GM21515 (cell line): ENCODE data around the gene THADA.
"Not testable (repeated sequence)": the region's sequence is repeated elsewhere in the genome, so short reads cannot be mapped to it uniquely, and the experiment has no call there.

ENCODE experiments used
- ATAC-seq: cut with Tn5 transposase; IDR thresholded peaks from one replicate; pipeline ENCODE4 v1.9.1; 2021; ENCODE audit not compliant: unreplicated experiment

Gene THADA, protein sequence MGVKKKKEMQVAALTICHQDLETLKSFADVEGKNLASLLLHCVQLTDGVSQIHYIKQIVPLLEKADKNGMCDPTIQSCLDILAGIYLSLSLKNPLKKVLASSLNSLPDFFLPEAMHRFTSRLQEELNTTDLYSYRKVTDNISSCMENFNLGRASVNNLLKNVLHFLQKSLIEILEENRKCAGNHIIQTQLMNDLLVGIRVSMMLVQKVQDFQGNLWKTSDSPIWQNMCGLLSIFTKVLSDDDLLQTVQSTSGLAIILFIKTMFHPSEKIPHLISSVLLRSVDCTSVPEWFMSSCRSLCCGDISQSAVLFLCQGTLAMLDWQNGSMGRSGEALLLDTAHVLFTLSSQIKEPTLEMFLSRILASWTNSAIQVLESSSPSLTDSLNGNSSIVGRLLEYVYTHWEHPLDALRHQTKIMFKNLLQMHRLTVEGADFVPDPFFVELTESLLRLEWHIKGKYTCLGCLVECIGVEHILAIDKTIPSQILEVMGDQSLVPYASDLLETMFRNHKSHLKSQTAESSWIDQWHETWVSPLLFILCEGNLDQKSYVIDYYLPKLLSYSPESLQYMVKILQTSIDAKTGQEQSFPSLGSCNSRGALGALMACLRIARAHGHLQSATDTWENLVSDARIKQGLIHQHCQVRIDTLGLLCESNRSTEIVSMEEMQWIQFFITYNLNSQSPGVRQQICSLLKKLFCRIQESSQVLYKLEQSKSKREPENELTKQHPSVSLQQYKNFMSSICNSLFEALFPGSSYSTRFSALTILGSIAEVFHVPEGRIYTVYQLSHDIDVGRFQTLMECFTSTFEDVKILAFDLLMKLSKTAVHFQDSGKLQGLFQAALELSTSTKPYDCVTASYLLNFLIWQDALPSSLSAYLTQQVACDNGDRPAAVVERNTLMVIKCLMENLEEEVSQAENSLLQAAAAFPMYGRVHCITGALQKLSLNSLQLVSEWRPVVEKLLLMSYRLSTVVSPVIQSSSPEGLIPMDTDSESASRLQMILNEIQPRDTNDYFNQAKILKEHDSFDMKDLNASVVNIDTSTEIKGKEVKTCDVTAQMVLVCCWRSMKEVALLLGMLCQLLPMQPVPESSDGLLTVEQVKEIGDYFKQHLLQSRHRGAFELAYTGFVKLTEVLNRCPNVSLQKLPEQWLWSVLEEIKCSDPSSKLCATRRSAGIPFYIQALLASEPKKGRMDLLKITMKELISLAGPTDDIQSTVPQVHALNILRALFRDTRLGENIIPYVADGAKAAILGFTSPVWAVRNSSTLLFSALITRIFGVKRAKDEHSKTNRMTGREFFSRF (N-terminal part only)

DNA sequence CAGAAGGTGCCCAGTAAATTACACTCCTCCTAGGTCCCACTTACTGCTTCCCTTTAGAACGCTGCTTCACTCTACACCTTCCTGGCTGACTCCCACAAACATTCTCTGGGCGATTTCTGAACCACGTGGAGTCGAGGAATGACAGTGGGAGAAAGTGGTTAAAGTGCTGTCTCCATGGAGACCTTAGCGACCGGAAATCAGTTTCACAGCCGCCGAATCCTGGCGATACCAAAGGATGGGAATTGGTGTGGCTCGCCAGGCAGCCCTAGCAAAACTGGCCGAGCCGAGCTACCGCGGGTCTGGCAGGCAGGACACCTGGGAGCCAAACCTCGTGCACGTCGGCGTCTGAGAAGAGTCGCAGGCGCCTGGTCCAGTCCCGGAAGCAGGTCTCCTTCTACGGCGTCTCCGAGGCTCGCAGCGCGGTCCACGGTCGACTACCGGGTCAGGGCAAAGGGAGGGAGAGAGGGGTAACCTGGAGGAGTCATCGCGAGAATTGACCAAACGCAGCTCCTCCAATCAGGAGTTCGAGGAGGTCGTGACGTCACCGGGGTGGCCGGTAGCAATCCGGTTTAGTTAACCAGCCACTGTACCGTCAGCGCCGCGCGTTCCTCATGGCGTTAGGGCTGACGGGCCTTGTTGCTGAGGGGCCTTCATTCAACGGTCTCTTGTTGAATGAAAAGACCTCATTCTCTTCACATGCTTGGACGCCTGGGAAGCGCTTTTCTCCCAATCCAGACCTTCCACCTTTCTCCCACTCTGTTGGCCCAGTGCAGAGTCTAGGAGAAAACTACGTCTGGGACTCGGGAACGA lies at the start of gene THADA:
Gene THADA (minus strand): TSS at position 436 of the 810 bp plus-strand sequence. CDS start 3,646 bp downstream, outside the sequence.
- ATAC-seq, result peak; percentile 99

DNA sequence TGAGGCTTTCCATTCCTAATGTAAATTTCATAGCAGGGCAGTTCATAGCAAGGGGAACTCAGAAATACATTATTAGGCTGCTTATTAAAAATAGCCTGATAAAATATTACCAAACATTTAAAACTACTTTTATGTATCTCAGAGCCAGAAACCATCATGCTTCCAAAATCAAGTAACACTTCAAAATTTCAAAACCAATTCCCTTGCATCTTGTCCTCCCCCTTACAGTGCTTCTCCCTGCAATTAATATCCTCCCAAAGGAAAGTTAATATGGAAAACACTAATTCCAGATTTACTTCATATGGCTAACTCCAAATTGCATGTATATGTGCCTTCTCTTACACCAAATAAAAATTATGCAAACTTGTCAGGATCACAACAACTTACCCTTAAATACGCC lies 47.8 kb upstream of the THADA start:
- ATAC-seq, result no peak

DNA sequence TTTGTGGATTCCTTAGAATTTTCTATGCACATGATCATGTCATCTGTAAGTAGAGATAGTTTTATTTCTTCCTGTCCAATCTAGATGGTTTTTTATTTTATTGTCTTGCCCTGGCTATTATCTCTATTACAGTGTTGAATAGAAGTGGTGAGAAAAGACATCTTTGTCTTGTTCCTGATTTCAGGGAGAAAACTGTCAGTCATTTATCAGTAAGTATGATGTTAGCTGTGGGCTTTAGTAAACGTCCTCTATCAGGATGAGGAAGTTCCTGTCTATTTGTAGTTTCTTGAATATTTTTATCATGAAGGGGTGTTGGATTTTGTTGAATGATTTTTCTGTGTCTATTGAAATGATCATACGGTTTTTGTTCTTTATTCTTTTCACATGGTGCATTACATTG lies 46.5 kb upstream of the THADA start:
- no peak for ATAC-seq

DNA sequence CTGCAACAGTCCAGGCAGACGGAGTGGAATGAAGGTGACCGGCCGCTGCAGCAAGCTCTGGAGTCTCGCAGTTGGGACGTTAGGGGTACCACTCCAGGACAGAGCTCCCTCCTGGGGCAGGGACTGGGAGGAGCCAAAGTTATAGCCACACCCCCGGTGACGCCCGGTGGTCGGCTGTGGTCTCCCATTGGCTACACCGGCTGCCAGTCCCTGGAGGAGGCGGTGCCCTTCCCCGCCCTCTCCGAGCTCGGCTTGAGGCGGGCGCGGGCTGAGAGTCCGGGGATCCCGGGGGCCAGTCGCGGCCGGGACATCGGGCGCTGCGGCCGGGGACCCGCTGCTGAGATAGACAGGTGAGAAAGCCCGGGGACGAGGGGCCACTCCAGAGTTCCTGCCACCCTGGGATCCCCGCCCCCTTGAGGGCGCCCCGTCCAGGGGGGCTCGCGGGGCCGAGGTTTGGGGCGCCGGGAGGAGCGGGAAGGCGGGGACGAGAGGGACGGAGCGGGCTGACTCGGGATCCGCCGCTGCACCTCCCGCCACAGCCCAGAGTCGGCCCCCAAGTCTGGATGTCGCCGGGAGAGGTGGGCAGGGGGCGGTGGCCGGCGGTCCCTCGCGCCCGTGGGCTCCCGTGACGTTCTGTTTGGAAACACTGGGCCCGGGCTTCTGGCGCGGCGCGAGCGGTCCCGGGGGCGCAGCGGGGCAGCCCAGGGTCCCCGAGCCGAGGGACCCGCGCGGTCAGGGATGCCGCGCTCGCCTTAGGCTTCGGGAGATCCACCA lies 41.4 kb upstream of the THADA start, which contains the start of gene PLEKHH2:
Gene PLEKHH2 (plus strand): TSS at position 231 of the 774 bp plus-strand sequence. CDS start 7,414 bp downstream, outside the sequence.
- peak; percentile 100 for ATAC-seq

DNA sequence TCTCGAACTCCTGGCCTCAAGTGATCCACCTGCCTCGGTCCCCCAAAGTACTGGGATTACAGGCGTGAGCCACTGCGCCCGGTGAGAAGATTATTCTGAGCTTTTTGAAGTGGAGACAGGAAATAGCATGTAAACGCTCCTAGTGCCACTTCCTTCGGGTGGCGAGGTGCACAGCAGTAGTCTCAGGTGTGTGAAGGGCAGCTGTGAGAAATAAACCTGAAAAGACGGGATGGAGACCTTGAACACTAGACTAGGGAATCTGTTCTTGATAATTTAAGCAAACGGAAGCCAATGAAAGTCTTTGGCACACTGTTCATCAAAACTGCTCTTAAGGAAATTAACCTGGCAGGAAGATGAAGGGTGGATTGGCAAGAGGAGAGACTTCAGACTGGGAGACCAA lies 40.8 kb upstream of the THADA start:
- peak; percentile 24 for ATAC-seq

DNA sequence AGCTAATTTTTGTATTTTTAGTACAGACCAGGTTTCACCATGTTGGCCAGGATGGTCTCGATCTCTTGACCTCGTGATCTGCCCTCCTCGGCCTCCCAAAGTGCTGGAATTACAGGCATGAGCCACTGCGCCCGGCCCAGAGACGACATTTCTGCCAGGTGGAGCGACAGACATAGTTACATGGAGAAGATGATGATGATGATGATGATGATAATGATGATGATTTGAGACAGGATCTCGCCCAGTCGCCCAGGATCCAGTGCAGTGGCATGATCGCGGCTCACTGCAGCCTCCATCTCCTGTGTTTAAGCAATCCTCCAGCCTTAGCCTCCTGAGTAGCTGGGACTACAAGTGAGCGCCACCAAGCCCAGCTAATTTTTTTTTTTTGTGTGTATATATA lies 40.3 kb upstream of the THADA start:
- not testable (repeated sequence) for ATAC-seq

DNA sequence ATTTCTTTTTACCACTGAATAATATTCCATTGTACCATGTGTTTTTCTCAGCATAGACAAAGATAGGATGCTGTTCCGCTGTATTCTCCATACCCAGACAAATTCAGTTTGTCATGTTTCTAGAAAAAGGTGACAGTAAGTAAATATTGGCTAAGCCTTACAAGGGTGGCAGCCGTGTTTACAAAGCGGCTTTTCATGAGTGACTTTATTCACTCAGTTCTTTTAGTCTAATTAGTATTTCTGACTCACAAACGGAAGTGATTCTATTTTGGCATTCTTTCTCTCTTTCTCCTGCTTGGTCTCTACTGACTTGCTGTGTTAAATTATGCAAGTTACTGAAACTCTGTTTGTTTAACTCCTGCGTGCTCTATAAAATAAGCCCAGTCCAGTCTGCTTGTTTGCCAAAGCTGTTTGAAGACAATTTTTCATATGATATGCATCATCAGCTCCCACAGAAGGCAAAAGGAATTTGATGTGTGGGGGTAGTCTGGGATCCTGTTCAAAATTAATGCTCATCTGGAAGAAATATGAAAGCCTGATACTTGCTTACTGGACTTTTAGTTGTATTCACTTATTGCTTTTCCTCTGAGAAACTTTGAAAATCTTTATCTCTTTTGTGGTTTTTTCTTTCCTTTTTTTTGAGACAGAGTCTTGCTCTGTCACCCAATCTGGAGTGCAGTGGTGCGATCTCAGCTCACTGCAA lies 38.9 kb upstream of the THADA start:
- ATAC-seq, result no peak

DNA sequence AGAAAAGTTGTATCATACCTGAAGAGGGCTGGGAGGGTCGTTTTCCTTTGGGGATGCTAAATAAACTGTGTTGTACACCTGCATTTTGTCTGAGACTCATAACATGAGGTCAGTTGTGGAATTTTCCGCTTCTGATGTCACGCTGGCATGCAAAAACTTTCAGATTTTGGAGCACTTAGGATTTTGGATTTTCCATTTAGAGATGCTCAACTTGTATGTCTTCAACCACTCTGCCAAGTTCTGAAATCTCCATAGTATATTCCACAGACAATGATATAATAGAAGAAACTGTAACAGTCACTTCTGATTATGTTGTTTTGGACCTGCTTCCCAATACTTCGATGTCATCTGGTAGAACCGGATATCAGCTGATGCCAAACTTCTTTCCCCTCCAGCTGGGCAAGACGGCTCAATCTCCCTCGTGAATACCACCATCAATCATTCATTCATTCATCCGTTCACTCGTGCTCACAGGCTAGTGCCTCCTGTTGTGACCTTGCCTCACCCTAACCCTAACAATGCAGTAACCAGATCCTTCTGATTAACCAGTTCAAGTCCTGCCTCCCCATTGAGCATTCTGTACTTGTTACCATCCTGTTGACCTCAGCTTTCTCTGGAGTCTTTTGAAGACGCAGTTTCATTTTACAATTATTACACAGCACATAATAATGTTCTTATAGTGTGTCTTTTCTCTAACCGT lies 35.9 kb upstream of the THADA start:
- no peak for ATAC-seq

DNA sequence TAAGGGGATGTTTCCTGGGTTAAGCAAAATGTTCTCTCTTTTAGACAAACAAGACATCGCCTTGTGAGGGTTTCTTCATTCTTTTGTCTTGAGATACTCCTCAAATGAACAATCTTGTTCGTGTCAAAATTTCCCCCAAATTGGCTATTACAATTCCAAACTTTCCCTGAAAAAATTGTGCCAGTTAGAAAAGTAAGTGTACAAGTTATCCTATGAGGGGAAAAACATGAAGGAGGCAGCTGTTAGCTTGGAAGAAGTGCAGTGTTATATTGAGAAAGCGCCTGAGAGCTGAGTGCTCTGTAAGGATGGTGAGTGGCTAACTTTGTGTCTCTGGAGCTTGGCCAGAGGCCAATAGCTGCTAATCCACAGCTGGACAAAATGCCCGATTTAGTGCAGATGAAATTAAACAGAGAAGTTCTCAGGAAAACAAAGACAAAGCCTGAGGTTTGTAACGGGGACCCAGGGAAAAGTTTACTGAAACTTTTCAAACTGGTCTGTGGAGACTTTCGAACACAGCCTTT lies 27.2 kb upstream of the THADA start:
- ATAC-seq, result no peak

DNA sequence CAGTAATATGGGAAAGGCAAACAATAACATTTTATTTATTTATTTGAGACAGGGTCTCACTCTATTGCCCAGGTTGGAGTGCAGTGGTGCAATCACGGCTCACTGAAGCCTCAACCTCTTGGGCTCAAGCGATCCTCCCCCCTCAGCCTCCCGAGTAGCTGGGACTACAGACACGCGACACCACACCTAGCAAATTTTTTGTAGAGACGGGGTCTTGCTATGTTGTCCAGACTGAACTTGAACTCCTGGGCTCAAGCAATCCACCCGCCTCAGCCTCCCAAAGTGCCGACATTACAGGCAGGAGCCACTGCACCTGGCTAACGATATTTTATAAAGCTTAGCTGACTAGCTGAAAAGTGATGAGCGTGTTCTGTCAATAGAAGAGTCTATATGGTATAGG lies 23.7 kb upstream of the THADA start:
- no peak for ATAC-seq

DNA sequence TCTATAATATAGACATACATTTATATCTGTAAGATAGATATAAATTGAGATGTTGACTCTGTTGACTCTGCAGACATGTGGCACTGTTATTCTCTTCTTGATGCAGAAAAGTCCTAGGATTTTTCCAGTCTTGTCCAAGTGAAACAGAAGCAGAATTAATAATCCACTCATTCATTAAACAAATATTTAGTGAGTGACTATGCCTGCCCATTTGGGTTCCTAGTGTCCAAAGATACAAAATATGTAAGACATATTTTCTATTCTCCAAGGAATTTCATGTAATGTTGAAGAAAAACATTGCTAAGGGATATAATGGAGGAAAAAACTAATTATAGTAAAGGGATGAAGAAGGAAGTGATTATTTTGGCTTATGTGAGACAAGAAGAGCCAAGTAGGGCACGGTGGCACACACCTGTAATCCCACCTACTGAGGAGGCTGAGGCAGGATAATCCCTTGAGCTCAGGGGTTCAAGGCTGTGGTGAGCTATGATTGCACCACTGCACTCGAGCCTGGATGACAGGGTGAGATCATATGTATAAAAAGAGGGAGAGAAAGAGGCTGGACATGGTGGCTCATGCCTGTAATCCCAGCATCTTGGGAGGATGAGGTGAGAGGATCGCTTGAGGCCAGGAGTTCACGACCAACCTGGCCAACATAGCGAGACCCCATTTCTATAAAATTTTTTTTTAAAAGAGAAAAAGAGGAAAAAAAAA lies 21.3 kb upstream of the THADA start:
- no peak for ATAC-seq

DNA sequence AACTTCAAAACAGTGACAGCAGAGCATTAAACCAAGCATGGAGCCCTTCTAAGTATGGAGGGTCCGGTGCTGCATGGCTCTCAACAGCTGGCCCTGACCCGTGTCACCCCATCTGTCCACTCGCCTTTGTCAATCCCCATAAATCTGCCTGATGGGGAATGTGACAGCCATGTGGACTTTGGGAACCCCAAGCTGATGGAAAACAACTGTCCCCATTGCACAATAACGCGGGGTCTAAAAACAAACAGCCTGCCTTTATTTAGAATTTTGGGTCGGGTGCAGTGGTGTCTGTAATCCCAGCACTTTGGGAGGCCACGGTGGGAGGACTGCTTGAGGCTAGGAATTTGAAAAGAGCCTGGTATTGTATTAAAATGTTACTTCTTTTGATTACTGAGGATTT lies 17.1 kb upstream of the THADA start:
- ATAC-seq, result no peak

DNA sequence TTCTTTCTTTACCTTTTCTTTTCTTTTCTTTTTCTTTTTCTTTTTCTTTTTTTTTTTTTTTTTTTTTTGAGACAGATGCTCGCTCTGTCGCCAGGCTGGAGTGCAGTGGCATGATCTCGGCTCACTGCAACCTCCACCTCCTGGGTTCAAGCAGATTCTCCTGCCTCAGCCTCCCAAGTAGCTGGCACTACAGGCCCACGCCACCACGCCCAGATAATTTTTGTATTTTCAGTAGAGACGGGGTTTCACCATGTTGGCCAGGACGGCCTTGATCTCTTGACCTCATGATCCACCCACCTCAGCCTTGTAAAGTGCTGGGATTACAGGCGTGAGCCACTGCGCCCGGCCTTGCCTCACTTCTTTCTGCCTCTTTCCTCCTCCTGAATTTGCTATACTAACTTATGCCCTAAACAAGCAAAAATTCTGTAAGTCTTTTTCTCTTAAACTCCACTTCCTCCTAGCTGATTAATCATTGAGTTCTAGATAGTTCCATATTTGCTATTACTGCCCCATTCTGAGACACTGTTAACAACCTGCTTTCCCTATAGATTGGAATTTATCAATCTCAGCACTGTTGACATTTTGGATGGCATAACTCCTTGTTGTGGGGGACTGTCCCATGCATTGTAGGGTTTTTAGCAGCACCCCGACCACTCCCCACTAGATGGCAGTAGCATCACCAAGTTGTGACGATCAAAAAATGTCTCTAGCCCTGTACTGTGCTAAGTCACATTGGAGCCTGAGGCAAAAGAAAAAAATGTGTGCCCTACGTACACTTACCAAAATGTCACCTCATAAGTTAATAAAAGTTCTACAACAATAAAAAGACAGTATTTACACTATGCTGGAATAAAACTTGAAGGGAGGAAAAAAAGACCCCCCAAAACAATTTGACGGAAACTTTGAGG lies 16.4 kb upstream of the THADA start:
- peak; percentile 75 for ATAC-seq

DNA sequence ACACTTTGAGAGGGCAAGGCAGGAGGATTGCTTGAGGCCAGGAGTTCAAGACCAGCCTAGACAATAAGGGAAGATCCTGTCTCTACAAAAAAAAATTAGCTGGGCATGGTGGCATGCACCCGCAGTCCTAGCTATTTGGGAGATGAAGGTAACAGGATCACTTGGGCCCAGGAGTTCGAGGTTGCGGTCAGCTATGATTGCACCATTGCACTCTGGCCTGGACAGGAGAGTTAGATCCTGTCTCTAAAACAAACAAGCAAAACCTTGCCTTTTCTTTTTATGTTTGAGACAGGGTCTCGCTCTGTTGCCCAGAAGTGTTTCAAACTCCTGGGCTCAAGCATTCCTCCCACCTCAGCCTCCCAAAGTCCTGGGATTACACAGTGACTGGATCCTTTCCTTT lies 14.5 kb upstream of the THADA start:
- no peak for ATAC-seq

DNA sequence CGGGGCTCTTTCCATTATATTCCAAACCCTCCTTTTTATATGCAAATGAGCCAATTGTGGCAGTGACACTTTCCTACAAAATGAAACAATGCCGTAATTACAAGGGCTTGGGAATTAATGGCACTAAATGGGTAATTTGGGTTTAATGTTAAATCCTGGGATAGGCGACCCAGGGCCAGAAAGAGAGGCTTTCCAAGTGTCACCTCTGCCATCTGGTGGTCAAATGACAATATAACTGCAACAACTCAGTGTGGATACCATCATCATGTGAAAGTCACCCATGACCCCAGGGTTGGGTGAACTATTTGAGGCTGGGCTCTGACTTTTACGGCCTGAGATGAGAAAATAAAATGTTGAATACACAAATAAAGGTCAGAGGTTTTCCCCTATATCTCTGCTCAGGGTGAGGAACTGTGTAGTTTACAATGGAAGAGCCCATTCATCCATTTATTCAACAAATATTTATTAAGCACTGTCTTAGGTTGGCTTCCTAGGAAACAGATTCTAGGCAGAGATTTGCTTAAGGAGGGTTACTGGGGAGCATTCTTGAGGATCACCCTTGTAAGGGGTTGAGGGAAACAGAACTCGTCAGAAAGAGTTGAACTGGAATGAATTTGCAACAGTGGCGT lies 13.6 kb upstream of the THADA start:
- no peak for ATAC-seq

DNA sequence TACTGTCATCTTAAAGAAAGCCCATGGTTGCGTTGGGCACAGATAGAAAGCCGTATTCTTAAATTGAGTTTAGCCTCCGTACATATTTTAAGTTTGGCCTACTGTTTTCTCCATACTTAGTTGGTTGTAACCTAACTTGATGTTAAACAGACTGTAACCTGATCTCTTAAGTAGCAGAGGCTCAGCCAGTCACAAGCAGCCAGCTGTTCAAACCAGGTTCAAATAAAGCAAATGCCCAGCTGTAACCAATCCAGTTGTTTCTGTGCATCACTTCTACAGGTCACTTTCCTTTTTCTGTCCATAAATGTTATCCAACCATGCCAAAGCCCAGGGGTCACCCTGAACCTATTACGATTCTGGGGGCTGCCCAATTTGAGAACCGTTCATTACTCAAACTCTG lies 10.0 kb upstream of the THADA start:
- ATAC-seq, result no peak
